ENCODE results near the gene PTBP1. TPM values are rescaled to one million over a fixed set of nuclear protein-coding genes. Genes with fewer than 3 reads are reported as not detected.

Gene PTBP1
- total and polyA plus RNA-seq, 2 of the 13 experiments (the other 11 are each of a cell fraction or from before 2014, with no cell fraction given), result 195 to 288 TPM

- TF ChIP-seq, protein P1, sequence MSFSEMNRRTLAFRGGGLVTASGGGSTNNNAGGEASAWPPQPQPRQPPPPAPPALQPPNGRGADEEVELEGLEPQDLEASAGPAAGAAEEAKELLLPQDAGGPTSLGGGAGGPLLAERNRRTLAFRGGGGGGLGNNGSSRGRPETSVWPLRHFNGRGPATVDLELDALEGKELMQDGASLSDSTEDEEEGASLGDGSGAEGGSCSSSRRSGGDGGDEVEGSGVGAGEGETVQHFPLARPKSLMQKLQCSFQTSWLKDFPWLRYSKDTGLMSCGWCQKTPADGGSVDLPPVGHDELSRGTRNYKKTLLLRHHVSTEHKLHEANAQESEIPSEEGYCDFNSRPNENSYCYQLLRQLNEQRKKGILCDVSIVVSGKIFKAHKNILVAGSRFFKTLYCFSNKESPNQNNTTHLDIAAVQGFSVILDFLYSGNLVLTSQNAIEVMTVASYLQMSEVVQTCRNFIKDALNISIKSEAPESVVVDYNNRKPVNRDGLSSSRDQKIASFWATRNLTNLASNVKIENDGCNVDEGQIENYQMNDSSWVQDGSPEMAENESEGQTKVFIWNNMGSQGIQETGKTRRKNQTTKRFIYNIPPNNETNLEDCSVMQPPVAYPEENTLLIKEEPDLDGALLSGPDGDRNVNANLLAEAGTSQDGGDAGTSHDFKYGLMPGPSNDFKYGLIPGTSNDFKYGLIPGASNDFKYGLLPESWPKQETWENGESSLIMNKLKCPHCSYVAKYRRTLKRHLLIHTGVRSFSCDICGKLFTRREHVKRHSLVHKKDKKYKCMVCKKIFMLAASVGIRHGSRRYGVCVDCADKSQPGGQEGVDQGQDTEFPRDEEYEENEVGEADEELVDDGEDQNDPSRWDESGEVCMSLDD (CRISPR knock-in tag; IDR thresholded peaks at IDR 0.05; ENCODE audit: borderline replicate concordance), result no peak
- TF ChIP-seq ZNF562 (CRISPR knock-in tag; IDR thresholded peaks at IDR 0.05; ENCODE audit: borderline replicate concordance) (no peak), ZBTB33 (CRISPR knock-in tag; IDR thresholded peaks at IDR 0.05) (peak; percentile 51; the same call in 1 of the 2 replicates), TFDP1 (CRISPR knock-in tag; IDR thresholded peaks at IDR 0.05; ENCODE audit: borderline replicate concordance) (no peak), ZNF777 (CRISPR knock-in tag; IDR thresholded peaks at IDR 0.05) (no peak), MXD4 (CRISPR knock-in tag; IDR thresholded peaks at IDR 0.05) (no peak), ZNF451 (CRISPR knock-in tag; IDR thresholded peaks at IDR 0.05) (no peak)
- TF ChIP-seq, protein P2, sequence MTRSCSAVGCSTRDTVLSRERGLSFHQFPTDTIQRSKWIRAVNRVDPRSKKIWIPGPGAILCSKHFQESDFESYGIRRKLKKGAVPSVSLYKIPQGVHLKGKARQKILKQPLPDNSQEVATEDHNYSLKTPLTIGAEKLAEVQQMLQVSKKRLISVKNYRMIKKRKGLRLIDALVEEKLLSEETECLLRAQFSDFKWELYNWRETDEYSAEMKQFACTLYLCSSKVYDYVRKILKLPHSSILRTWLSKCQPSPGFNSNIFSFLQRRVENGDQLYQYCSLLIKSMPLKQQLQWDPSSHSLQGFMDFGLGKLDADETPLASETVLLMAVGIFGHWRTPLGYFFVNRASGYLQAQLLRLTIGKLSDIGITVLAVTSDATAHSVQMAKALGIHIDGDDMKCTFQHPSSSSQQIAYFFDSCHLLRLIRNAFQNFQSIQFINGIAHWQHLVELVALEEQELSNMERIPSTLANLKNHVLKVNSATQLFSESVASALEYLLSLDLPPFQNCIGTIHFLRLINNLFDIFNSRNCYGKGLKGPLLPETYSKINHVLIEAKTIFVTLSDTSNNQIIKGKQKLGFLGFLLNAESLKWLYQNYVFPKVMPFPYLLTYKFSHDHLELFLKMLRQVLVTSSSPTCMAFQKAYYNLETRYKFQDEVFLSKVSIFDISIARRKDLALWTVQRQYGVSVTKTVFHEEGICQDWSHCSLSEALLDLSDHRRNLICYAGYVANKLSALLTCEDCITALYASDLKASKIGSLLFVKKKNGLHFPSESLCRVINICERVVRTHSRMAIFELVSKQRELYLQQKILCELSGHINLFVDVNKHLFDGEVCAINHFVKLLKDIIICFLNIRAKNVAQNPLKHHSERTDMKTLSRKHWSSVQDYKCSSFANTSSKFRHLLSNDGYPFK (CRISPR knock-in tag; IDR thresholded peaks at IDR 0.05; ENCODE audit: borderline replicate concordance), result no peak
These were observed 16.2 kb downstream of the PTBP1 start (continued) for GRCh38 chr19:813219-814151.
